Stimulated activated CD4-positive, alpha-beta T cell treated with anti-CD3 and anti-CD28 coated beads, Interleukin-15, amount 100 ng/mL, for 48 hours (primary cell): ENCODE data around the gene SCN1A.
"Not testable (repeated sequence)": the region's sequence is repeated elsewhere in the genome, so short reads cannot be mapped to it uniquely, and the experiment has no call there.

Experiments
- DNase-seq, 2 donors: peaks; one replicate each; pipeline ENCODE4 v3.0.0-alpha.2; 2020; ENCODE audit warnings: low read depth in 2 of 2

Gene SCN1A

DNA sequence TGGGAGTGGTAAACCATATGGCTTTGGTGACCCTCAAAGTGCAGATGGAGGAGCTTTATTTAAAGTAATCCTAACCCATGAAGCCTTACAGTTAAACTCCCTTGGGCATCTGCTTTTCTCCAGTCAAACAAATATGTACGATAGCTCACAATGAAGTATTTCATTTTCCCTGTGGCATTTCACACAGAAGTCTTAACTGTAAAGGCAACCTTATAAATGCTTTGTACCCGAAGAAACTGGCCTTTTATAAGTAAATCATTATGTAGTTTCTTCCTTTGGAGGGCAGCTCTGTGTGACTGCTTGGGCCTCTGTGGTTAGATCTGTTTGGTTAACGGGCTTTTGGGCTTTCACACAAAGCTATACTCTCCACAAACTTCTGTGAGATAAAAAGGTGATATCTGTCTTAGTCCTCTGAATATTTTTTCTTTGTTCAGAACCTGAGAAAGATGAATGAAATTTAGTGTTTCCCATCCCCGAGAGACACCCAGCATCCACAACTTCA, 46.6 kb downstream of the SCN1A start:
- DNase-seq = no peak

DNA sequence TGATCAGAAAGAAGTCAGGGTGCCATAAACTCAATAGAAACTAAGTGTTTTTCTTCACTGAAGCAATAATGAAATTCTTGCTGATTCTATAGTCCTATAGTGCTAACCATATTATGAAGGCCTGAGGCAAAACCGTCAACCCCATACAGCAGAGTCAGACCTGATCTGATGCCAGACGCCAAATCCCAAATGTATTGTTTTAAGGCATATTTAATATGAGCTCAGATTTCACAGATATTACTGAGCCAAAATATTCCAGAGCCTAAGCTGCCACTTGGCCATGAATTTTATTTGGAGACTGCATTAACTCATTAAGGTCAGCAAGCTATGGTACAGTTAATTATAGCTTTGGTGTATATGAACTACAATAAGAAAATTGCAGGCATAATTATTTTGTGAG, 53.4 kb downstream of the SCN1A start:
- DNase-seq = no peak

DNA sequence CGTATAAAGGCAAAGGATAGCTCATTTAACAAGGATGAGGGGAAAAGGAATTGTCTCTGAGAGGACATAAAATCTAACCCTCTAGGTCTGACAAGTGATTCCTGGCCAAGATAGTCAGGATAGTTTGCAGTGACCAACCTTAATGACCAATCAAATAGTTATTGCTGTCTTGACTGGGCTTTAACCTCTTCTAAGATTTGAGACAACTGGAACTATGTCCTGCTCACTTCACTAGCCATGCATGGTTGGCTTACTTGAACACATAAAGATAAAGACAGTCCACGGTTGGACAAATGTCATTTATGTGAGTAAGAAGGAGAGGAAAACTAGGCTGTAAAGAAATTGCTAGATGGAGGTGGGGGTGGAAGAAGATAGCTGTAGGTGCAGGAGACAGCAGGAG, 53.8 kb downstream of the SCN1A start:
- DNase-seq = no peak

DNA sequence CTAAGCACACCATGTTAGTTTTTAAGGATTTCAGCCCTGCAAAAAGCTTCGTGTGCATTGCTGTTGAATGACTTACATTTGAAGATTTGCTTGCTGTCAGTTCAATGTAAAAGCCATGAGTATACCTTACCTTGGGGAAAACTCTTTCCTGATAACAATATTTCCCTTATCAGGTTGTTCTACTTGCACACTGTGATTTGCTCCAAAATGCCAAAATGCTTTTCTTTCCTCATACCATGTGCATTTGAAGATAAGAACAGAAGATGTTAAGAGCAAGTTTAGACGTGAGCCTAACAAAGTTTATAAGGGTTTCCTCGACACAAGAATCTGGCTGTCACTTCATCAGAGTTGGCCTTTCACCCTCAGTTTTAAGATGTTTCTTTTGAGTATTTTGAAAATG, 57.6 kb downstream of the SCN1A start:
- DNase-seq = no peak

DNA sequence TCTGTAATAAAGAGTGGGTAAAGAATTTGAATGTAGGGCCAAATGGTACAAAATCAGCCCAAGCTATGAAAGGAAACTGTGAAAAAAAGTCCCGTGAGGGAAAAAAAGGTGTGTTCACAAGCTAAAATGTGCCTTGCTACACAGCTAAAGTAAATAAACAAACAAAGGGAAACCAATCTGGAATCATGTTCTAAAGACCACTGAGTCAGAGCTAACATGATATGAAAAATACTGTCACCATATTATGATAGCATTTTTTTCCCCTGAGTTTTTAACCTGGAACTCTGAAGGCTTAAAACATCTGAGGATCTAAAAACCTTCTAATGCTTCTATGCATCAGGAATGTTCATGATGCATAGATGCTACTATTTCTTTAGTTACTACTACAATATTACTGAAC, 58.8 kb downstream of the SCN1A start:
- DNase-seq = no peak

DNA sequence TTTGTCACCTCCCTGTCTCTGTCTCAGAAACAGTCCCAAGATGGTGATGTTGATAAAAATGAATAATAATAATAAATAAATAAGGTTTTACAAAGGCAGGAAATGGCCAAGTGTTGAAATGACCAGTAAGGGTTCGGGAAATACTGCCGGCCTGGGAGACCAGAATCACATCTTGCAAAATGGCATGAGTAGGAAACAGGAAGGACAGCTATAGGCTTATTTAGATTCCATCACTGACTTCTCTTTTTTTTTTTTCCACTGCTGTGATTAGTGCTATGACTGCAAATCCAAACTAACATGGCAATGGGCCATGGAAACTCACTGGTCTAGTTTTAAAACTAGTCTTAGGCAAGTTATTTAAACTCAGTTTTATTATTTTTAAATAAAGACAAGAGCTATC, 60.6 kb downstream of the SCN1A start:
- no peak for DNase-seq

DNA sequence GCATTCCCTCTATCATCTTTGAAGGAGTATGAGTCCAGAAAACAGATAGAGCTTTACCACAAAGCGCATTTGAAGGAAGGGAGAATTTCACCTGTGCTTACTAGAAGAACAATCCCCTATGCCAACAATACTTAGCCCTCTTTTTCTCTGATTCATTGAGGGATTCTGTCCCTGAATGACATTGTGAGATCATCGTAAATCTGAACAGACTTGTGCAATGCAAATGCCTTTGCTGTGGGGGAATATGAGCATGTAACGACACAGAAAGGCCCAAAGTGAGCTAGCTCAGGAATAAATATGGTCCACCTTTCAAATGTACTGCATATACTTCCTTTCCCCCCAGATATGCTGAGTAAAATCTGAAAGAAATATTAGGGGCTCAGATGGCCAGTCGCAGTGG, 67.6 kb downstream of the SCN1A start:
- no peak for DNase-seq

DNA sequence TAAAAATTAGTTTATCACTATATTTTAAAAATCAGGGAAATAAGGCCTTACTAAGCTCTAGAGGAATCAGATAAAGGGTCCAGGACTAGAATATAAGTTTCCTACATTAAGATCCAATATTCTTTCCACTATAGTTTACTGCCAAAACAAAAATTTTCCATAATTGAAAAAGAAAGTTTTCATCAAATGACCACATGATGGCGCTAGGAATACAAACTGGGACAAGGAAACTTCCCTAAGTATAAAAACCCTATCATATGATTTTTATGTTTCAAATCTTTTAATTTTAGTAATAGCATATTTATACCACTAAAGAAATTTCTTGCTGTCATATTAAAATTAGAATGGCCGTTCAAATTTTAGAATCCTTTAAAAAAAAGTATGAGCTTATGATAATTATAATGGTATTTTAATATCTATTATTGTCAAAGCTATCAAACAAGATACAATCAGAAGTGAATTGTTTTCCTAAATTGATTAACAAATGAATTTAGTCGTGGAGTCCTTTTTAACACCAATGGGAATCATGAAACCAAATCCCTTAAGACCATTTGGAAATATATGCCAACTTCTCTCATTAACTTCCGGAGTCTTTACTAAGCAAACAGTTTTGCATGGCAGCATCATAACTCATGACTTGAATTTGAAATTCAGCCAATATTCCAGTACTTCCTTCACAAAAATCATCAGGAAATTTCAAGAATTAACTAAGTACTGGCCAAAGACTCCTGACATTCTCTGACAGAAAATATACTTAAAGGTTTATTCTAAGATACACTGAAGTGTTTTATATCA, 70.3 kb downstream of the SCN1A start:
- DNase-seq = no peak

DNA sequence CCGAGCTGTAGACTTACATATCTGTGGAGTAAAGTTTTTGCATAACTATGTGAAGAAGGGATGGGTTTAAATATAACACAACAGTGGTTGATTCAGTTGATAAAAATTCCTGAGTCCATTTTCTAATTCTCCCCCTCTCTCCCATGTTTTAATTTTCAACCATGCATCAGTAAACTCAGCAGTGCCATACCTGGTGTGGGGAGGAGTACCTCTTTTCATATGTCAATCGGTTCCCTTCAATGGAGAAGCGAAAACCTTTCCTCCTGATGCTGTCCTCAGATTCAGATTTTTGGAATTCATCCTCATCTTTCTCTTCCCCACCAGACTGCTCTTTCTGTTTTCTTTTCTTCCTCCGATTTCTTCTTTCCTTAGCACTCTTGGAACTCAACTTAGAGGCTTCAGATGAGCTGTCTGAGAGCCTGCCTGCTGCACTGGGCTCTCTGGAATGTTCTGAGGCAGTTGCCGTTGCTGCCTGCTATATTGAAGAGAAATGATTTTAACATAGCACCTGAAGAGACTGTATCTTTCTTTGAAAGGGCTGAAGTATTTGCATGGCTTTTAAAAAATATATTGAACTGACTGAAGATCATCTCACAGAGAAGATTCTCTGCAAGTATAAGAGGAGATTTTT, 82.9 kb downstream of the SCN1A start:
- no peak for DNase-seq

DNA sequence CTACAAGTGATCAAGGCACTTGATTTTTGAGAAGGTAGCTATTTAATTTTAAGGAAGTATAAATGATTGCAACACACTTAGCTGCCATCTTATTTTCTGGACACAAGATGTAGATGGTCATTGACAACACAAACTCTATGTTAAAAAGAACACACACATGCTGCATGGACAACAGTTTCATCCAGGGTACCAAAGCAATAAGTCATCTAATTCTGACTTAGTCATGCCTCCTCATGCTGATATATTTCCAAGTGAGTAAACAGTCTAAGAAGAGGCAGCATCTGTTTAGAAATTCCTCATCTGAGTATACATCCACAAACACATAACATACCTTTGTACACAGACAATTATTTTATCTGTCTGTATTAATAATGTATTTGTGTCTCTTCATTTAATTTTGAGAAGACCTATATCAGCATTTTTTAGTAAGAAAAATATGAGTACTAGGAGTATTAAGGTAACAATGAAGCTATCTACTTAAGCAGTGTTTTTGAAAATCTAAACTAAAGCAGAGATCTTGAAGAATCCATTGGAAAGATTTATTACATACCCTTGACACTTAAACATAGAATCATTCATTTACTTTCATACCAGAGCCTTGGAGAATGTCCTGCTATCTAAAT, 84.9 kb downstream of the SCN1A start:
- no peak for DNase-seq

DNA sequence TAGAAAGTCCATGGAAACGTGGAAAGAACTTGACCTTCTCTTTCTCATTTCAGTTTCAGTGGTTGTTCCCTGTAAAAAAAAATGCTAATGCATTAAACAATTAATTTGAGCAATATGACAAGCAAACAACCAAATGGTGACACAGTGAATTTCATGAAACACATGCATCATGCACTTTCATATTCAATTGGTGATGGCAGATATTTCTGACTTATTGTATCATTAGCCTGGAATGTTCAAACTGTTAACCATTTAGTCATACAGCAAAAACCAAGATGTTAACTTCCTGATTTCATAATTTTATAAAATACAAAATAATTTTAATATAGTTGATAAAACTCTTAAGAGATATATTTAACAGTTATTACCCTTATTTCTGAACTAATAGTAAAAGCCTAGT, 85.5 kb downstream of the SCN1A start:
- no peak for DNase-seq

DNA sequence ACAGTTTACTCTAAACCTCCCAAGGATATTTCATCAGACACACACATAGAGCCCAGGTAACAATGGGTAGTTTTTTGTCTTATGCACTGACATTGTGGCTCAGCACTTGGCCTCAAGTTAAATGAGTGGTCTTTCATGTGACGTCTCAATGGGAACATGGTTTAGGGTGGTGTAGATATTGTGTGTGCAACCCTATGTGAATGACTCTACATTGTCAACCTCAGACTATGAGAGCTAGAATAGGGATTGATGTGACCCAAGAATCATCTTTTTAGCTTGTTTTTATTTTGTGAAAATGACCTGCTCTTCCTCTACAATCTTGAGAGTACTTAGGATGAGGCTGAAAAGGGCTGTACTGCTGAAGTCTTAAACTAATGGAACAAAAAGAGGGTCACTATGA, 86.2 kb downstream of the SCN1A start:
- no peak for DNase-seq

DNA sequence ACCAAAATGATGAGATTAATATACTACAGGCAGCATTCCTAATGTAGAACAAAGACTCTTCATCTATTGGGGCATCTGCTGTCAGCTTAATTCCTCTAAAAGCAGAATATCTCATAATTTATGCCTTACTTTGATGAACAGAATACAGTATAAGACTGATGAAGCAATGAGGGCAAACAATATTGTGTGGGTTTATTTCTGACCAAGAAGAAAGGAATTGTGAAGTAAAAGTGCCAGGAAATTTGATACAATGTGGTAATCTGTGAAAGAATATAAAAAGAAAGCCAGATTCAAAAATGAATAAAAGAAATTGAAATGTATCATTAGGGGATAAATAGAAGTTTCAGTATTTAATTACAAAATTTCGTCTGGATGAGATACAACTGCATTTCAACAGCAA, 95.5 kb downstream of the SCN1A start:
- DNase-seq = no peak

DNA sequence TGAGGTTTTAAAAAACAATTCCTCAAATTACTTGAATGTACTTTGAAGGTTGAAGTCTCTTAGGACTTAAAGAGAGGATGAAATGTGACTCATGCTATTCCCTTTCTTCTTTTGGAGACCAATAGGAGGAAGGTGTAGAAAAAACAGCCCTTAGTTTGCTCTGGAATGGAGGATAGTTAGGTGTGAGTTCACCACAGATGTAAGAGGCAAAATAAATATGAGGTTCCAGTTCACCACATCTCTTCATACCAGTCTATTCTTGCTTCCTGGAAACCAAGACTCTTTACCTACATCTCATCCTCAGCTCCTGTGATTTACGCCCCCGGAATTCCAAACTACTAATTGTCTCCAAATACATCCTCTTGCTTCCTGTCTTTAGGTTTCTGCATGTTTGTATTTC, 96.8 kb downstream of the SCN1A start:
- DNase-seq = no peak

DNA sequence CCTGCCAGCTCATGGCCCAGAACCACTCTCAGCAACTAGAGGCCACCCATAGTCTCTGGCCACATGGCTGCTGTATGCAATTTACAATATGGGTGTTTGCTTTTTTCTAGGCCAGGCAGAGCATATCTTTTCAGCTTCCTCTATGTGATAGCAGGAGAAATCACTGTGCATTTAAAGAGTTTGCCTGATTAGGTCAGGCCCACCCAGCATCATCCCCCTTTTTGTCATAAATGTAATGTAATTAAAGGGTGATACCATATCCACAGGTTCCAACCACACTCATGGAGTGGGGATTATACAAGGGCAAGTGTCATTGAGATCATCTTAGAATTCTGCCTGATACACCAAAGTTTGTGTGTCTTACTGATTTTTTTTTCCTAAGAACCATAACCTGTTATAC, 102.5 kb downstream of the SCN1A start:
- DNase-seq = no peak

DNA sequence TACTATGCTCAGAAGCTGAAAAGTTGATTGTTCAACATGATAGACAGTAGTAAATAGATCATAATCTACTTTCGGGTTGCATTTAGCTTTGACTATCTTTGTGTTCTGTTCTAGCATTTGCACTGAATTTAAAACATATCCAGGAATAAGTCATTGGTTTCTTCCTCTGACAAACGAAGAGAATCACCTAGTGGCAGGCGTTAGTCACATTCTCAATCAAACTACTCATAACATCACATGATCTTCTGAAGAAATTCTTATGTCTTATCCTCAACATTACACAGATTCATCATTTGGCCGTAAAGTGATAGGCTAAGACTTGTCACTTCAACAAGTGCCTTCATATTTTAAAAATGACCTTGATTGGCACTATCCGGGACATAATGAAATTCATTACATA, 110.6 kb downstream of the SCN1A start:
- DNase-seq = no peak

DNA sequence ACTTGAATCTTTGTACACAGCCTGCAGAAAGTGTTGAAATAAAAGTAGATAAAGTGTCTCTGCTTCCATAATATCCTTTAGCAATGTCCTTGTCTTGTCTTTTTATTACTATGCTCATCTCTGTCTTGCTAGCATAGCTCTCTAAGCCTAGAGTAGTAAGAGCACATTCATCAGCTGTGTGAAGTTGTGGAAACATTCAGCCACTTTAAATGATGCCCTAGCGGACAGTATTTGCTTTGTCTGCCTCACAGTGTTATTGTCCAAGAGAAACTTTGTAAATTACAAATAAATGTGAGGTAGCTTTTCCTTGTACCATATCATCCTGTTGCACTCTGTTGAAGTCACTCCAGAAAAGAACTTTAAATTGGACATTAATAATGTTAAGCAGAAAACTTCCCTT, 113.9 kb downstream of the SCN1A start:
- no peak for DNase-seq

DNA sequence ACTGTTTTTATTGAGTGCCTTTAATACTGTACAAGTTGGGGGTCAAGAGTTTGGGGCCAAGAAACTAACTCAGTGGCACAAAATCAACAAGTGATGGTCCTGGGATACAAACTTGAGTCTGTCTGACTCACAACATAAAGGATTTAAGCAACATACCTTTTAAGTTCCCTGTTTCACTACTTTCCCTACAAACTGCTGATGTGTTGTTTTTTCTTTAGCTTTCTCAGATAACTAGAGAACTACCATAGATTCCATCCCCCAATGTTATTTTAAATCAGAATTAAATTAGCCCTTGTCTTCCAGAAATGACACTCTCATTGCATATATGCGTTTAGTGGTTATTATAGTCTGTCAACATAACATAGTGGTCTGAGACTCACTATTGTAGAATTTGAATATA, 116.2 kb downstream of the SCN1A start:
- DNase-seq = no peak

DNA sequence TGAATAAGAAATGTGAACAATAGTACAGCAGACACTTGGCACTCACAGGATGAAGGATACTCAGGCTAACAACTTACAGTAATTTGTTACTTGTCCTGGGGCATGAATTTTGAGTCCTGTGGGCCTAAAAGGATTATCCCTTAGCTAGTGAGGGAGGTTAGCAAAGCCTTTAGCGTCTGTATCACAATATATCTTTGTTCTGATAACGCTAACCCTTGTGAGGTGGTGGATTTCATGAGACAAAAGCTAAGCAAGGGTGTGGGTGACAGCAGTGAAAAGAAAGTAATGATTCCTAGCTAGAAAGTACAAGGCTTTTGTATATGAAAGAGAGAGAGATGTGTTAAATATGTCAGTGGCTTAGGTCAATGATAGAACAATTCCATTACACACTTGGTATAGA, 127.4 kb downstream of the SCN1A start:
- no peak for DNase-seq

DNA sequence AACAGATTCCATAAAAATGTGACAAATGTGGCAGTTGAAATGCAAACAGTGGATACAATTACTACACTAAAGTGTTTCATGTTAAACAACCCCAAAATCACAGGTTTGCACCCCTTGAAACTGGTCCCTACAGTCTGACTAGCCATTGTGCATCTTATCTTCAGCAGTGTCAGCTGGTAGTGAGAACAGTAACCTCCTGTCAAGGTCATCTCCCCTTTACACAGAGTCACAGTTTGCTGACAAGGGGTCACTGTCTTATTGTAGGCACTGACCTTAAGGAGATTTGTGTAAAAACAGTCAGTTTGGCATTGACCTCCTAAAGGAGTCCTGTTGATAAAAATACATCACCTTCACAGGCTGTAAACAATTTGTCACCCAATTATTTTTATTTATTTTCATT, 137.0 kb downstream of the SCN1A start:
- DNase-seq = no peak

DNA sequence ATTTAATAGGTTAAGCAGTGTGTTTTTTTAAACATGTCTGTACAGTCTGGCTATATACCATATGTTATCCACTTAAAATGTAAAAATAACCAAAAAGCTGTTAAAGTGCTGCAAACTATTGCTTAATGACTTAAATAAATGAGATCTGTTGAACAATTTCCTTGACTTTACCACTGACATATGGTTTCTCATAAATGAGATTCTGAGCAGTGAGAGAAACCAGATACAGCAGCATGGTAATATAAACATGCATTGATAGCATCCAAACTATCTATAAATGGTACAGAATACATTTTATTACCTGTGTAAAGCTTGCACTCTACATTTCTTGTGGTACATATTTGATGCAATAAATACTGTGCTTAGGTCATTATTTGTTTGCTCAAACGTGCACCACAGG, 138.0 kb downstream of the SCN1A start:
- DNase-seq = no peak

DNA sequence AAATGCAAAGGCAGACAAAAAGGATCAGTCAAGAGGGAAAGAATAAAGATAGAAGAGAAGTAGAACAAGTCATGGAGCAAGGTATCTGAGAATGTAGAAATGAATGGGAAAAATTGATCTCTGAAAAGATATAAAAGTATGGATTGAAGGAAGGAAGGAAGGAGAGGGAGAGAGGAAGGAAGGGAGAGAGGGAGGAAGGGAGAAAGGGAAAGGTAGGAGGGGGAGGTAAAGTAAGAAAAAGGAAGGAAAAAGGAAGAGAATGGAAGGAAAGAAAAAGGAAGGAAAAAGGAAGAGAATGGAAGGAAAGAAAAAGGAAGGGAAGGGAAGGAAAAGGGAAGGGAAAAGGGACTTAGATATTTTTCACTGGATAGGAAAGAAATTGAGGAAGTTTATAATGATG, 142.7 kb downstream of the SCN1A start:
- DNase-seq = no peak

DNA sequence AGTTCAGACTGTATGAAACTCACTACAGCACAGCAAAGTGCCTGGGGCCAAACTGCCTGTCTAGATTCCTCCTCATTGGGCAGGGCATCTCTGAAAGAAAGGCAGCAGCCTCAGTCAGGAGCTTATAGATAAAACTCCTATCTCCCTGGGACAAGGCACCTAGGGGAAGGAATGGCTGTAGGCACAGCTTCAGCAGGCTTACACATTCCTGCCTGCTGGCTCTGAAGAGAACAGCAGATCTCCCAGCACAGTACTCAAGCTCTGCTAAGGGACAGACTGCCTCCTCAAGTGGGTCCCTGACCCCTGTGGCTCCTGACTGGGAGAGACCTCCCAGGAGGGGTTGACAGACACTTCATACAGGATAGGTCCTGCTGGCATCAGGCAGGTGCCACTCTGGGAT, 155.7 kb downstream of the SCN1A start:
- not testable (repeated sequence) for DNase-seq
